Rectal smooth muscle tissue (tissue), 1 donor: ENCODE results near the gene SERF1B.
"Not testable (repeated sequence)": the region's sequence is repeated elsewhere in the genome, so short reads cannot be mapped to it uniquely, and the experiment has no call there.

Source experiments
- H3K27ac ChIP-seq: one replicate; pipeline ENCODE4 v1.7.0; 2013; ENCODE audit warnings: low read depth, low read length, inconsistent platforms
- H3K27me3 ChIP-seq: one replicate; pipeline ENCODE4 v1.7.0; 2013; ENCODE audit warnings: low read length; ENCODE audit not compliant: control insufficient read depth, insufficient read depth
- H3K36me3 ChIP-seq: one replicate; pipeline ENCODE4 v1.7.0; 2013; ENCODE audit warnings: low read length; ENCODE audit not compliant: control insufficient read depth, insufficient read depth
- H3K4me1 ChIP-seq: one replicate; pipeline ENCODE4 v1.7.0; 2013; ENCODE audit warnings: low read length; ENCODE audit not compliant: control insufficient read depth, insufficient read depth
- H3K4me3 ChIP-seq: one replicate; pipeline ENCODE4 v1.7.0; 2013; ENCODE audit warnings: low read length
- H3K9ac ChIP-seq: one replicate; pipeline ENCODE4 v1.7.0; 2013; ENCODE audit warnings: low read length

The SERF1B gene

DNA sequence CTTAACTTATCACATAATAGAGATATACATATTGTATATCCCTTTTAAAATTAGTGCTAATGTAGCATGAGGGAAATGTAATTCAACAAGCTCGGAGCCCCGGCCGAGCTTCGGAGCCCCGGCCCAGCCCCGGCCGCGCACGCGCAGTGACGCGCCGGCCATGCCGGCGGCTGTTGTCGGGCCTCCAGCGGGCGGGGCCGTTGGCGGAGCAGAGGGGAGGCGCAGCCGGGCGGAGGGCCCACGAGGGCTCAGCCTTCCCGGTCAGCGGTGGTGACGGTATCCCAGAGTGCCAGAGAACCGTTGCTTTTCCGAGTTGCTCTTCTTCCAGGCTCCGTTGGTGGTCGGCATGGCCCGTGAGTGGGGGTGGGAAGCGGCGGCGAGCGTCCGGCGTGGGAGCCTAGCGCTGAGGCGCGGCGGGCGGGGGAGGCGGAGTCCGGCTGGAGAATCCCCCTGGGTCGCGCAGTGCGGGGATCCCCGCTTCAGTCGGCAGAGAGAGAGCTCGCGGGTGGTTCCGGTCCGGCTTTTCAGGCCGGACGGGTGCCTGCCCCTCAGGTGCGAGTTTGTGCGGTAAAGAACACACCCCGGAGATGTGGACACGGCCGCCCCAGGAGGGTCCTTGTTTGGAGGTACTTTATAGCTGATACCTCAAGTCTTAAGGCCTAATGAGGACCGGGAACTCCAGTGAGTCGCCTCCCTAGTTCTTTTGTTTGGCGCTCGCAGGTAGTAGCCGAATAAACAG lies at the start of gene SERF1B:
SERF1B (plus strand) TSS at position 146 of the 739 bp plus-strand sequence; CDS start at position 347, 201 bp downstream.
- H3K4me3 ChIP-seq, H3K9ac ChIP-seq, H3K27me3 ChIP-seq, H3K36me3 ChIP-seq, H3K4me1 ChIP-seq, H3K27ac ChIP-seq: not testable (repeated sequence)

DNA sequence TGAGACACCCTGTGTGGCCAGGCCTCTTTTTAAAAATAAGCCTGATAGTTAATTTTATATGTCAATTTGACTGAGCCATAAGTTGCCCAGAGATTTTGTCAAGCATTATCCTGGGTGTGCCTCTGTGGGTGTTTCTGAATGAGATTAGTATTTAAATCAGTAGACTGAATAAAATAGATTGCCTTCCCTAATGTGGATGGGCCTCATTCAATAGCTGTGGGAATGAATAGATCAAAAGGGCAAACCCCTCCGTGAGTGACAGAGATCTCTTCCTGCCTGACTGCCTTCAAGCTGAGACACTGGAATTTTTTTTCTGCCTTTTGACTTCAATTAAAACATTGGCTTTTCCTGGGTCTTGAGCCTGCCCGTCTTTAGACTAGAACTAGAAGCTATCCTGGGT lies 33.3 kb upstream of the SERF1B start:
- H3K27ac ChIP-seq, H3K27me3 ChIP-seq, H3K4me3 ChIP-seq, H3K4me1 ChIP-seq, H3K9ac ChIP-seq, H3K36me3 ChIP-seq: not testable (repeated sequence)

DNA sequence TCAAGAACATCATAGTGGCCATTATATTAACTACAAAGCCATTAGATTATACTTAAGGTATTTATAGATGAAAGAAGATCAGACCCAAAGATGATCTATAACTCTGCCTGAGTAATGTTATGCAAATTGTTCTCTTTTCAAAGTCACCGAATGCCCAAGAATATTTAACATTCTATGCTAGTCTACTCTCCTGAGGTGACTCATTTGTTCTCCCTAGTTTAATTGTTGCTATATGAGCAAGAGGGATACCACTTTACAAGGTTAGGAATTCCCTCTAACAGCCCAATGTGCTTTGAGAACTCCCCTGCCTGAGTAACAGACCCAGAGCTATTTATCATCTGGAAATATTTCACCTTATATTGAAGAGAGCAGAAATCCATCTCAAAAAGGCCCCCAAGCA lies 29.5 kb upstream of the SERF1B start:
- H3K27ac ChIP-seq, H3K27me3 ChIP-seq, H3K4me3 ChIP-seq: not testable (repeated sequence)

DNA sequence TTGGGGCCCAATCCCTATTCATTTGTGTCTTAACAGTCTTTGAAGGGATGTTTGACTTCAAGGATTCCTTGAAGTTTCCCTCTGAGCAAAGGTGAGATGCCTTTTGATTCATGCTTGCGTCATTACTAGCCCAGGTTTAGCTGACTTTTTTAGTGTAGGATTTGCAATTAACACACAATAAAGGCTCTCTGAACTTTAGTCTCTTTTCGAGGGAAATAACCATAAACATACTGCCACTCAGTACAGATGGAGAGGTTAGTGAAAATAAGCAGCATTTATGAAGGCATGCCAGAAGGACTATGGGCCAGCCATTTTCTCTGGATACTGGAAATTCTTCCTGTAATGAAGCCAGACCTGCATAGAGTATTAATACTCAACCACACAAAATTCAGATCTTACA lies 4.4 kb upstream of the SERF1B start:
- H3K9ac ChIP-seq, H3K4me3 ChIP-seq, H3K27ac ChIP-seq, H3K4me1 ChIP-seq, H3K27me3 ChIP-seq, H3K36me3 ChIP-seq: not testable (repeated sequence)

More for the DNA sequence above, 29.5 kb upstream of the SERF1B start:
- H3K36me3 ChIP-seq, H3K4me1 ChIP-seq, H3K9ac ChIP-seq: not testable (repeated sequence)

DNA sequence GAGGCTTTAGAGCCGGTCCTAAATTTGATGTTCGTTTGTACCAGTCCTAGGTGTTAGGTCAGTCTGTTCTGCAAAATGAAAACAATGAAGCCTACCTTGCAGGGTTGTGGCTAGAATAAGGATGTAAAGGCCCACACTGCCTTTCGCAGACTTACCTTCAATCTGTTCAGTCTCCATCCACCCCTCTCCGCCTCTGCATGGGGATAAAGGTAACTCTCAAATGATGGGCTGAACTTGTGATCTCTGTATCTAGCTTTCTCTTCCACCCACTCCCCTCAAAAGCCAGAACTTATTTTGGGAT lies 744 bp downstream of the SERF1B start:
- H3K4me1 ChIP-seq, H3K27me3 ChIP-seq, H3K27ac ChIP-seq, H3K36me3 ChIP-seq, H3K4me3 ChIP-seq, H3K9ac ChIP-seq: not testable (repeated sequence)

DNA sequence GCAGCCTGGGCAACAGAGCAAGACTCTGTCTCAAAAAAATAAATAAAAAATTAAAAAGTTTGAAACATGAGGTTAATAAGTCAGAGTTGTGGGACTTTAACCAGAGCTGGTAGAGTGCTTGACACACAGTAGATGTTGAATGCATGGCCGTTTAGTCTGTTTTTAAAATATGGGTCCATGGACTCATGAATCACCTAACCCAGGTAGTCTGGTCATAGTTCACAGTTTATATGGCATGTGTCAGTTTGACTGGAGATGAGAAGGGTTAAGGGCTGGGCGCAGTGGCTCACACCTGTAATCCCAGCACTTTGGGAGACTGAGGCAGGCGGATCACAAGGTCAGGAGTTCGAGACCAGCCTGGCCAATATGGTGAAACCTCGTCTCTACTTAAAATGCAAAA lies 6.2 kb downstream of the SERF1B start:
- not testable (repeated sequence) for H3K4me1 ChIP-seq, H3K4me3 ChIP-seq, H3K27ac ChIP-seq, H3K36me3 ChIP-seq, H3K27me3 ChIP-seq, H3K9ac ChIP-seq

DNA sequence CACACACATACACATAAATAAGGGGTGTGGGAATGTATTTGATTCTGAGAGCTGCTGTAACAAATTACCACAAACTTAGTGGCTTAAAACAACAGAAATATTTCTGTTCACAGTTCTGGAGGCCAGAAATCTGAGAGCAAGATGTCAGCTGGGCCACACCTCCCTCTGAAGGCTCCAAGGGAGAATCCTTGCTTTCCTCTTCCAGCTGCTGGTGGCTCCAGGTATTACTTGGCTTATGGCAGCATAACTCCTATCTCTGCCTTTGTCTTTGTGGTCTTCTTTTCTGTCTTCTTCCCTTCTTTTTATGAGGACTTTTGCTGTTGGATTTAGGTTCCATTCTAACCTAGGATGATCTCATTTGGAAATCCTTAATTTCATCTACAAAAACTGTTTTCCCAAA lies 16.4 kb downstream of the SERF1B start:
- not testable (repeated sequence) for H3K4me1 ChIP-seq, H3K27me3 ChIP-seq, H3K27ac ChIP-seq, H3K9ac ChIP-seq, H3K4me3 ChIP-seq, H3K36me3 ChIP-seq

DNA sequence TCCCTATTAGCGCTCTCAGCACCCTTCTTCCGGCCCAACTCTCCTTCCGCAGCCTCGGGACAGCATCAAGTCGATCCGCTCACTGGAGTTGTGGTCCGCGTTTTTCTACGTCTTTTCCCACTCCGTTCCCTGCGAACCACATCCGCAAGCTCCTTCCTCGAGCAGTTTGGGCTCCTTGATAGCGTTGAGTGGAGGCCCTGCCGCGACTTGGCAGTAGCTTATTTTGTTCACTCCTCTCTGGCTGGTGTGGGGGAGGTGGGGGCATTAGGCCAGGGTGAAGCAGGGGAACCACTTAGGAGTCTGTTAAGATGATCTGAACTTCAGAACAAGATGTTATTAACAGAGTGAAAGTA lies 24.7 kb downstream of the SERF1B start:
- not testable (repeated sequence) for H3K36me3 ChIP-seq, H3K4me3 ChIP-seq, H3K27ac ChIP-seq, H3K9ac ChIP-seq, H3K27me3 ChIP-seq, H3K4me1 ChIP-seq

DNA sequence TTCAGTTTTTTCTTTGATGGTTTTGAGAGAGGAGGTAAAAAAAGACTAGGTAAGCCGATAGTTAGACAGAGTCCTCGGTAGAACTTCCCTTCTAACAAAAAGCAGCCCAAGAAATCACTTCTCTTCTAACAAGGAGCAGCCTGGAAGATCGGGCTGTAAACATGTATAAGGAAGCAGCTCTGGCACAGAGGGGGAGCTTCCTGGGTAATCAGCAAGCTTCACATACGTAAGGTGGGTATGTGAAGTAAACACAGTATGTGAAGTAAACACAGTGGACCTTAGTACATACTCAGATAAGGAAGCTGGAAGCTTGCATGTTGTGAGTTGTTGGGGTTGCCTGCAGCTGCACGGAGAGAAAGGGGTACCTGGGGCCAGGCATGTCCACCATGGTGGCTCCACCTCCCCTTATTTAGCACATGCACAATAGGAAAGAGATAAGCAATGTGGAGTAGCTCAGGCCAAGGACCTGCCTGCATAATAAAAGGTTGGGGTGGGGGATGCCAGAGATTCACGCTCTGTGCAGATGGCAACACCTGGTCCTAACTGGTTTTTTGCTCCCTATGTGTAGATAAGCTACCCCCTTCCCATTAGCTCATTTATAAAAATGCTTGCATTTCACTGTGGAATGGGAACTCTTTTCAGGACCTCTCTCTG lies 31.4 kb downstream of the SERF1B start:
- H3K27me3 ChIP-seq, H3K4me3 ChIP-seq, H3K9ac ChIP-seq: not testable (repeated sequence)

DNA sequence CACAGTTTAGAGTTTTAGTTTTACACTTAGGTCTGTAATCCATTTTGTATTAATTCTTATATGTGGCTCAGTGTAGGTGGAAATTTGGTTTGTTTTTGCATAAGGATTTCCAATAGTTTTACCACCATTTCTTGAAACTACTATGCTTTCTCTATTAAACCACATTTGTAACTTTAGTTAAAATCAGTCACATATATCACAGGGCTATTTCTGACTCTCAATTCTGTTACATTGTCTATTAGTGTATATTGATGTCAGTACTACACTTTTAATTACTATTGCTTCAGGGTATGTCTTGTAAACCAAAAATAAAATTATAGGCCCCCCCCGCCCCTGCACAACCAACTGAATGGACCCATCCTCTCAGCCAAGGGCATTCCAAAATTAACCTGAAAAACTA lies 32.1 kb downstream of the SERF1B start:
- not testable (repeated sequence) for H3K27ac ChIP-seq, H3K9ac ChIP-seq, H3K4me1 ChIP-seq, H3K4me3 ChIP-seq, H3K27me3 ChIP-seq, H3K36me3 ChIP-seq

More for the DNA sequence above, 31.4 kb downstream of the SERF1B start:
- not testable (repeated sequence) for H3K27ac ChIP-seq, H3K36me3 ChIP-seq, H3K4me1 ChIP-seq

DNA sequence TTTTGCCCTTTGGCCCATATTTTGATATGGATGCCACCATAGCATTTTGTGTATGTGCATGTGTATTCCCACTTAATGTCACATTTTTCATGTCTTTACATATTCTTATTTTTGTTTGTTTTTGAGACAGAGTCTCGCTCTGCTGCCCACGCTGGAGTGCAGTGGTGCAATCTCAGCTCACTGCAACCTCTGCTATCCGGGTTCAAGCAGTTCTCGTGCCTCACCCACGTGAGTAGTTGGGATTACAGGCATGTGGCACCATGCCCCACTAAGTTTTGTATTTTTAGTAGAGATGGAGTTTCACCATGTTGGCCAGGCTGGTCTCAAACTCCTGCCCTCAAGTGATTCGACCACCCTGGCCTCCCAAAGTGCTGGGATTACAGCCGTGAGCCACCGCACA lies 52.6 kb downstream of the SERF1B start:
- H3K9ac ChIP-seq, H3K4me3 ChIP-seq, H3K27ac ChIP-seq, H3K27me3 ChIP-seq, H3K36me3 ChIP-seq, H3K4me1 ChIP-seq: not testable (repeated sequence)

DNA sequence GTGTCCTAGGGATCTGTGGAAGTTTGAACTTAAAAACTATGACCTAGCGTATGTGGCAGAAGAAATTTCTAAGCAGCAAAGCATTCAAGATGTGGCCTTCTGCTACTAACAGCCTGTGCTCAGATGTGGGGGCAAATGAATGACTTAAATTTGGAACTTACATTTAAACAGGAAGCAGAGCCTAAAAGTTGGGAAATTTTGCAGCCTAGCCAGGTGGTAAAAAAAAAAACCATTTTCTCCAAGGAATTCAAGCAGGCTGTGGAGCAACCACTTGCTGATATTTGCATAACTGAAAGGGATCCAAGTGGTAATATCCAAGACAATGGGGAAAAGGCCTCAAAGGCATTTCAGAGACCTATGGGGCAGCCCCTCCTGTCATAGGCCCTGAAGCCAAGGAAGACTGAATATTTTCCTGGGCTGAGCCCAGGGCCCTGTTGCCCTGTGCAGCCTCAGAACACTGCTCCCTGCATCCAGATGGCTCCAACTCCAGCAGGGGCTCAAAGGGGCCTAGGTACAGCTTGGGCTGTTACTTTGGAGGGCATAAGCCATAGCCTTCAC lies 63.9 kb downstream of the SERF1B start:
- H3K4me3 ChIP-seq, H3K9ac ChIP-seq, H3K36me3 ChIP-seq, H3K27me3 ChIP-seq, H3K27ac ChIP-seq, H3K4me1 ChIP-seq: not testable (repeated sequence)

DNA sequence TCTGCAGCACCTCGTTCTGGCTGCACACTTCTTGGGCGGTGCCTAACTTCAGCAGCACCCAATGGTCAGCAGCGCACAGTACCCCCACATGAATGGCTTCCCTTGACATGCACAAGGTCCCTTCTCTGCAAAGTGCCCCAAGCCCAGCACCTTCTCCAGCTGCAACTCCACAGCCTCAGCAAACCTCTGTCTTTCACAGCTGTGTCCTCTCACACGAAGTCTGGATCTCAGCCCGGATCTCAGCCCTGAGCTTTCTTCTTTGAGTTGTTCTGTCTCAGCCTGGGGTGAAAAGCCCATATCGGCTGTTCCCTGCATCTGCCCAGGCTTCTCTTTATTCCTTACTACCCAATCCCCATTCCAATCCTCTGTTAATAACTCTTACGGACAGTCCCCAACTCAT lies 66.7 kb downstream of the SERF1B start:
- H3K27ac ChIP-seq, H3K4me1 ChIP-seq, H3K9ac ChIP-seq, H3K36me3 ChIP-seq, H3K4me3 ChIP-seq, H3K27me3 ChIP-seq: not testable (repeated sequence)
